ENCODE measurements around the gene FASN. TPM values are rescaled to one million over a fixed set of nuclear protein-coding genes. Genes with fewer than 3 reads are reported as not detected.

Gene FASN
- total RNA-seq, 2 experiments from 2014 or later: 239 to 259 TPM

- peaks cover 9% of the 10 kb centered on the region for H3K36me3 Mint-ChIP-seq (ENCODE audit: low read depth)
- no peak overlapping the region for H3K27ac Mint-ChIP-seq
- H3K9me3 Mint-ChIP-seq (ENCODE audit: low read depth): no peaks in the 10 kb centered on the region
- peaks cover 12% of the 10 kb centered on the region for H3K4me1 Mint-ChIP-seq
- ATAC-seq: no peak
- ChIA-PET CTCF (interaction anchor here (1.1 kb wide), 1 partner anchor 19 kb away, joined by 4 read pairs; the partner anchor contains the start of gene DCXR), POLR2A (no interaction called here)
- DNase-seq: peak; percentile 3
- H3K4me3 Mint-ChIP-seq: no peak overlapping the region
- H3K27me3 Mint-ChIP-seq: no peaks in the 10 kb centered on the region
- intact Hi-C loops (cut with DNase I, micrococcal nuclease): no loop called here
These were observed 41.1 kb downstream of the FASN start for GRCh38 chr17:82056729-82057621.

DNA sequence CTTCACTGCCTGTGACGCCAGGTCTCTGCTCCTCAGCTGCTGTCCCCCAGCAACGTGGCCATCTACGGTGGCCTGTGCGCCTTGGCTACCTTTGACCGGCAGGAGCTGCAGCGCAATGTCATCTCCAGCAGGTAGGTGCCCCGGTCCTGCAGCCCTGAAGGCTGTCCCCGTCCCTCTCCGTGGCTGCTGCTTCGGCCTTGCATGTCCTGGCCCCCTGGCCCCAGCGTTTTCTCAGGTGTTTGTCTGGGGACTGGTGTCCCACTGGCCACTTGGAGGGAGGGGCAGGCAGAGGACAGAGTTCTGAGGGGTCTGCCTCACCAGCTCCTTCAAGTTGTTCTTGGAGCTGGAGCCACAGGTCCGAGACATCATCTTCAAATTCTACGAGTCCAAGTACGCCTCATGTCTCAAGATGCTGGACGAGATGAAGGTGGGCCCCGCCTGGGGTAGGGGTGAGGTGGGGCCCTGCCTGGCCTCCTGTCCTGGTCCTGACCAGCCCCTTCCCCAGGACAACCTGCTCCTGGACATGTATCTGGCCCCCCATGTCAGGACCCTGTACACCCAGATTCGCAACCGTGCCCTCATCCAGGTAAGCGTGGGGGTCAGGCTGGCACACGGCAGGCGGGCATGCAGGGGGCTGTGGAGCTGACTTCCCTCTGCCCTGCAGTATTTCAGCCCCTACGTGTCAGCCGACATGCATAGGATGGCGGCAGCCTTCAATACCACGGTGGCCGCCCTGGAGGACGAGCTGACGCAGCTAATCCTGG lies 41.9 kb downstream of the FASN start:
- no peak for ATAC-seq
- Mint-ChIP-seq H3K27ac (no peak overlapping the region), H3K4me1 (peaks cover 12% of the 10 kb centered on the region), H3K36me3 (ENCODE audit: low read depth) (peaks cover 9% of the 10 kb centered on the region), H3K4me3 (no peak overlapping the region), H3K9me3 (ENCODE audit: low read depth) (no peaks in the 10 kb centered on the region), H3K27me3 (no peaks in the 10 kb centered on the region)
- CTCF ChIA-PET: interaction anchor here (1.1 to 1.4 kb wide), 2 partner anchors 18 to 19 kb away, joined by 4 to 5 read pairs; partner anchors contain the start of gene DCXR
- POLR2A ChIA-PET: no interaction called here
- intact Hi-C loops (cut with DNase I, micrococcal nuclease): no loop called here
- peak; percentile 4 for DNase-seq

- ChIA-PET POLR2A (no interaction called here), CTCF (interaction anchor here (1.4 kb wide), 1 partner anchor 18 kb away, joined by 5 read pairs; the partner anchor contains the start of gene DCXR)
- Mint-ChIP-seq H3K4me1 (peaks cover 18% of the 10 kb centered on the region), H3K27me3 (no peaks in the 10 kb centered on the region), H3K4me3 (no peak overlapping the region), H3K36me3 (ENCODE audit: low read depth) (peaks cover 8% of the 10 kb centered on the region), H3K9me3 (ENCODE audit: low read depth) (no peaks in the 10 kb centered on the region), H3K27ac (no peak overlapping the region)
- DNase-seq (peak; percentile 3), ATAC-seq (no peak)
- intact Hi-C loops (cut with DNase I, micrococcal nuclease): no loop called here
These were observed 42.7 kb downstream of the FASN start for GRCh38 chr17:82055023-82055964.

DNA sequence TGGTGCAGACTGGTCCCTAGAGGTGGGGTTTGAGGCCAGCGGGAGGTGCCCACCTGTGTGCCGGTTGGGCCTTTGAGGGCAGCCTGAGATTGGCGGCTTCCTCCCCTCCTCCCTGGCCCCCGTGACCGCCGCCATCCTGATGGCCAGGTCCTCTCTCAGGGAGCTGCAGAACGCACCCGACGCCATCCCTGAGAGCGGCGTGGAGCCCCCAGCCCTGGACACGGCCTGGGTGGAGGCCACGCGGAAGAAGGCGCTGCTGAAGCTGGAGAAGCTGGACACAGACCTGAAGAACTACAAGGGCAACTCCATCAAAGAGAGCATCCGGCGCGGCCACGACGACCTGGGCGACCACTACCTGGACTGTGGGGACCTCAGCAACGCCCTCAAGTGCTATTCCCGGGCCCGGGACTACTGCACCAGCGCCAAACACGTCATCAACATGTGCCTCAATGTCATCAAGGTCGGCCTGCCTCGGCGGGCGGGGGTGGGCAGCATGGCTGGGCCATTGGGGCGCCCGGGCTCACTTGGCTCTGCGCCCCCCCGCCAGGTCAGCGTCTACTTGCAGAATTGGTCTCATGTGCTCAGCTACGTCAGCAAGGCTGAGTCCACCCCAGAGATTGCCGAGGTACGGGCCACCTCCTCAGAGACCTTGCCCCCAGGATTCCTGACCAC lies 43.5 kb downstream of the FASN start:
- ChIA-PET CTCF (interaction anchor here (1.4 kb wide), 1 partner anchor 17 kb away, joined by 5 read pairs; the partner anchor contains the start of gene DCXR), POLR2A (no interaction called here)
- Mint-ChIP-seq H3K4me3 (no peak overlapping the region), H3K4me1 (peaks cover 21% of the 10 kb centered on the region), H3K9me3 (ENCODE audit: low read depth) (no peaks in the 10 kb centered on the region), H3K27ac (no peak overlapping the region), H3K27me3 (no peaks in the 10 kb centered on the region), H3K36me3 (ENCODE audit: low read depth) (peaks cover 8% of the 10 kb centered on the region)
- intact Hi-C loops (cut with DNase I, micrococcal nuclease): no loop called here
- DNase-seq (peak; percentile 4), ATAC-seq (no peak)

DNA sequence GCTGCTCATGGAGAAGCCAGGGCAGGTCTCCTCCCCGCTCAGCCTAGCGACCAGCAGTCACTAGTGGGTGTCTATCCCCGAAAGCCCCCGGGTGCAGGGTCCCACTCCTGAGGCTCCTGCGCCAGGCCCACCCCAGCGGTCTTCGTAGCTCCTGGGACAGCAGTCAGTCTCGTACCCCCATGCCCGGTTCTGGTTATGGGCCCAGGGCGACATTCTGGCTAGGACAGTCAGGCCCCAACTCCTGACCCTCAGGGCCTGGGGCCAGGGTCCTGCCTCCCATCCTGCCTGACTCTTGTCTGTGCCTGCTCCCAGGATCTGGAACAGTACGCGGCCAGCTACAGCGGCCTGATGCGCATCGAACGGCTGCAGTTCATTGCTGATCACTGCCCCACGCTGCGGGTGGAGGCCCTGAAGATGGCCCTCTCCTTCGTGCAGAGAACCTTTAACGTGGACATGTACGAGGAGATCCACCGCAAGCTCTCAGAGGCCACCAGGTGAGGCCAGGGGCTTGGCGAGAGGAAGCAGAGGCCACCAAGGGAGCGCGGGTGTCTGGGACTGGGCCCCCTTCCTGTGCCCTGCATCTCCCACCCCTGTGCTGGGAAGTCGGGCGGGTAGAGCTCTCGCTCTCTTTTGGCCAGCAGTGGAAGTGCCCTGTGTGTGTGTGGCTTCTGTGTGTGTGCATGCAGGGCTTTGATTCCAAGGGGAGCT lies 44.3 kb downstream of the FASN start:
- no peak for ATAC-seq
- no peaks in the 10 kb centered on the region for H3K9me3 Mint-ChIP-seq (ENCODE audit: low read depth)

GRCh38 chr17:82053130-82053529 lies 44.9 kb downstream of the FASN start:
- Mint-ChIP-seq H3K27ac (no peak overlapping the region), H3K4me1 (peaks cover 21% of the 10 kb centered on the region), H3K9me3 (ENCODE audit: low read depth) (no peaks in the 10 kb centered on the region), H3K4me3 (peak overlapping the region; percentile 79), H3K36me3 (ENCODE audit: low read depth) (peaks cover 5% of the 10 kb centered on the region), H3K27me3 (no peaks in the 10 kb centered on the region)
- intact Hi-C loops (cut with DNase I, micrococcal nuclease): loop anchor here in 1 of 2 experiments (2.0 kb wide), 1 partner anchor 14 kb away; no protein-coding TSS in a partner anchor
- DNase-seq (no peak), ATAC-seq (no peak)
- ChIA-PET CTCF (no interaction called here), POLR2A (no interaction called here)

More for the DNA sequence above, 44.3 kb downstream of the FASN start:
- H3K36me3 Mint-ChIP-seq (ENCODE audit: low read depth): peaks cover 6% of the 10 kb centered on the region
- ChIA-PET POLR2A (interaction anchor here (0.5 kb wide), 1 partner anchor 299 kb away, joined by 3 read pairs; no protein-coding TSS in a partner anchor), CTCF (no interaction called here)
- peaks cover 21% of the 10 kb centered on the region for H3K4me1 Mint-ChIP-seq
- H3K27ac Mint-ChIP-seq: no peak overlapping the region
- intact Hi-C loops (cut with DNase I, micrococcal nuclease): loop anchor here in 1 of 2 experiments (2.0 kb wide), 1 partner anchor 13 kb away; no protein-coding TSS in a partner anchor
- DNase-seq: peak; percentile 4
- H3K4me3 Mint-ChIP-seq: peak overlapping the region; percentile 79
- H3K27me3 Mint-ChIP-seq: no peaks in the 10 kb centered on the region

DNA sequence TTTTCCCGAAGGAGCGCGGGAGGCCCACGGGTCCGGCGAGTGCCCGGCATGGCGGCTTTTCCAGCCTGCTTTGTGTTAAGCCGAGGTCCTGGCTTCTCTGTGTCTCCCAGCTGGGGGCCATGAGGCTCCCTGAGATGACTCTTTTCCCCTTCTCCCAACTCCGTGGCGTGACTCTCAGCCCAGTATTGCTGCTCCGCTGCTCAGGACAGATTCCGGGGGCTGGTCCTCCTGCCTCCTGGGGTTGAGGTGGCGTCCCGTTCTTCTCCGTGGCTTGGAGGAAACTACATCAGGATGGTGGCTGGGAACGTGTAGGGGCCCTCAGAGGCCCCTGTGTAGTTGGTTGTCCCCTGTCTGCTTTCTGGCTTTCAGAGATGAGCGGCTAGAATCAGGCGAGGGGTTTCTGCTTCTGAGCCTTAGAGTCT lies 45.4 kb downstream of the FASN start:
- CTCF ChIA-PET: no interaction called here
- Mint-ChIP-seq H3K27ac (no peak overlapping the region), H3K4me1 (peaks cover 21% of the 10 kb centered on the region), H3K36me3 (ENCODE audit: low read depth) (peaks cover 7% of the 10 kb centered on the region), H3K4me3 (peak overlapping the region; percentile 79), H3K27me3 (no peaks in the 10 kb centered on the region), H3K9me3 (ENCODE audit: low read depth) (no peaks in the 10 kb centered on the region)
- ATAC-seq (no peak), DNase-seq (peak; percentile 5)
- intact Hi-C loops (cut with DNase I, micrococcal nuclease): loop anchor here in 1 of 2 experiments (2.0 kb wide), 1 partner anchor 14 kb away; no protein-coding TSS in a partner anchor
- POLR2A ChIA-PET: interaction anchor here (0.7 to 1.4 kb wide), 2 partner anchors 45 to 200 kb away, joined by 3 to 5 read pairs; partner anchors contain the start of gene FASN

GRCh38 chr17:82051776-82052637 lies 46.0 kb downstream of the FASN start, which contains the start of the genes GPS1 and RFNG:
GPS1 (plus strand) TSS chr17:82051898; CDS start chr17:82051932, 34 bp downstream.
RFNG (minus strand) TSS chr17:82051811; CDS start chr17:82051766, 45 bp downstream.
- intact Hi-C loops (cut with DNase I, micrococcal nuclease): loop anchor here (1.0 to 2.0 kb wide), 5 partner anchors 13 to 46 kb away; partner anchors contain the start of genes DCXR (in 1 of the 2), DUS1L (in 1 of the 2), FASN (in 1 of the 2) and LRRC45 (in 1 of the 2)
- Mint-ChIP-seq H3K4me3 (peak within 1 kb of the TSS; percentile 82), H3K27ac (peak within 1 kb of the TSS; percentile 73), H3K9me3 (ENCODE audit: low read depth) (no peaks in the 10 kb centered on the region), H3K36me3 (ENCODE audit: low read depth) (peaks cover 9% of the 10 kb centered on the region), H3K27me3 (no peaks in the 10 kb centered on the region), H3K4me1 (peaks cover 21% of the 10 kb centered on the region)
- POLR2A ChIA-PET: interaction anchor here (0.7 to 1.4 kb wide), 2 partner anchors 46 to 200 kb away, joined by 3 to 5 read pairs; partner anchors contain the start of gene FASN
- ATAC-seq (peak; percentile 91), DNase-seq (peak; percentile 90)
- CTCF ChIA-PET: no interaction called here

Data from activated CD4-positive, alpha-beta T cell treated with anti-CD3 and anti-CD28 coated beads for 36 hours (primary cell).